Measurements from ENCODE around the gene CLIP2.

The CLIP2 gene

GRCh38 chr7:74272305-74273038, 16.7 kb upstream of the CLIP2 start:
- DNase-seq, result peak in 1 of 5 donors; percentile 43

GRCh38 chr7:74275401-74275881, 13.8 kb upstream of the CLIP2 start:
- no peak for DNase-seq

- no peak for DNase-seq
These were observed 11.6 kb upstream of the CLIP2 start for GRCh38 chr7:74277636-74278035.

GRCh38 chr7:74280985-74281384, 8.2 kb upstream of the CLIP2 start:
- DNase-seq, result no peak

GRCh38 chr7:74282748-74283459, 6.3 kb upstream of the CLIP2 start:
- DNase-seq, result no peak

GRCh38 chr7:74283858-74284447, 5.3 kb upstream of the CLIP2 start:
- no peak for DNase-seq

- DNase-seq, result no peak
These were observed 4.4 kb upstream of the CLIP2 start for GRCh38 chr7:74284781-74285259.

- DNase-seq, result no peak
These were observed 3.1 kb upstream of the CLIP2 start for GRCh38 chr7:74286131-74286530.

GRCh38 chr7:74287303-74288033, 1.7 kb upstream of the CLIP2 start:
- no peak for DNase-seq

- DNase-seq, result no peak
These were observed 949 bp upstream of the CLIP2 start for GRCh38 chr7:74288034-74288881.

- peak in 3 of 5 donors; percentile 18 to 29 (median 22) for DNase-seq
These were observed 699 bp downstream of the CLIP2 start for GRCh38 chr7:74289659-74290552.

- no peak for DNase-seq
These were observed 1.3 kb downstream of the CLIP2 start for GRCh38 chr7:74290553-74290950.

GRCh38 chr7:74290981-74291441, 1.8 kb downstream of the CLIP2 start:
- DNase-seq, result no peak

- no peak for DNase-seq
These were observed 2.3 kb downstream of the CLIP2 start for GRCh38 chr7:74291535-74291934.

- no peak for DNase-seq
These were observed 3.8 kb downstream of the CLIP2 start for GRCh38 chr7:74292757-74293576.

GRCh38 chr7:74293577-74293908, 4.3 kb downstream of the CLIP2 start:
- no peak for DNase-seq

GRCh38 chr7:74294191-74294998, 5.2 kb downstream of the CLIP2 start:
- no peak for DNase-seq

GRCh38 chr7:74297516-74298233, 8.5 kb downstream of the CLIP2 start:
- DNase-seq, result no peak
